Naive B cell (primary cell): ENCODE data around the gene PLPPR1. TPM values are rescaled to one million over a fixed set of nuclear protein-coding genes. Genes with fewer than 3 reads are reported as not detected.
A peak's percentile ranks its signal among the peaks of the same experiment; 100 is the strongest.
"Not testable (repeated sequence)": the region's sequence is repeated elsewhere in the genome, so short reads cannot be mapped to it uniquely, and the experiment has no call there.

ENCODE experiments used
- ATAC-seq, 2 donors: fragments of 150-1000 bp; cut with Tn5 transposase; 2 replicates each; pipeline ENCODE4 v1.10.0; 2021; ENCODE audit warnings: low read depth in 2 of 2, mild to moderate bottlenecking in 2 of 2, moderate library complexity in 2 of 2
- DNase-seq: peaks from one replicate; pipeline ENCODE4 v3.0.0; 2022
- H3K27ac Mint-ChIP-seq, 6 donors: one replicate each; pipeline ENCODE4 v1.8.0; 2020 to 2022; ENCODE audit warnings: mild to moderate bottlenecking in 6 of 6, mixed read lengths in 6 of 6, moderate library complexity in 5 of 6, inconsistent platforms in 2 of 6
- H3K27me3 Mint-ChIP-seq, 3 donors: one replicate each; pipeline ENCODE4 v1.8.0; 2021 to 2022; ENCODE audit warnings: mixed read lengths in 3 of 3, mild to moderate bottlenecking in 1 of 3
- H3K36me3 Mint-ChIP-seq, 2 donors: one replicate each; pipeline ENCODE4 v1.8.0; 2020 to 2022; ENCODE audit warnings: mixed read lengths in 2 of 2, inconsistent platforms in 1 of 2, mild to moderate bottlenecking in 1 of 2
- H3K4me1 Mint-ChIP-seq, 3 donors: one replicate each; pipeline ENCODE4 v1.8.0; 2020 to 2022; ENCODE audit warnings: mixed read lengths in 3 of 3, inconsistent platforms in 1 of 3, mild to moderate bottlenecking in 1 of 3, moderate library complexity in 1 of 3
- H3K4me3 Mint-ChIP-seq, 8 donors: one replicate each; pipeline ENCODE4 v1.8.0; 2020 to 2022; ENCODE audit warnings: mild to moderate bottlenecking in 8 of 8, mixed read lengths in 8 of 8, moderate library complexity in 8 of 8, inconsistent platforms in 2 of 8
- H3K9me3 Mint-ChIP-seq, 7 donors: one replicate each; pipeline ENCODE4 v1.8.0; 2020 to 2022; ENCODE audit warnings: mixed read lengths in 7 of 7, mild to moderate bottlenecking in 5 of 7, inconsistent platforms in 2 of 7, moderate library complexity in 1 of 7
- polyA plus RNA-seq, 6 donors: library from polyadenylated mRNA; unstranded; fragments of 300-500 nt; fragmentation: Illumina TruSeq; gene quantifications; one replicate each; pipeline ENCODE4 v1.2.3, GENCODE V29; 2021; ENCODE audit warnings: low read depth in 6 of 6

Gene PLPPR1
- polyA plus RNA-seq, 6 donors from 2014 or later = not detected

GRCh38 chr9:101264727-101265126 lies 236.2 kb downstream of the PLPPR1 start:
- H3K36me3 Mint-ChIP-seq = no peaks in the 10 kb centered on the region

GRCh38 chr9:101265261-101265660 lies 236.7 kb downstream of the PLPPR1 start:
- no peak for DNase-seq
- peaks cover 0 to 16% (median 4%) of the 10 kb centered on the region in 7 donors for H3K9me3 Mint-ChIP-seq
- no peak for ATAC-seq
- H3K27me3 Mint-ChIP-seq = peaks cover 9 to 26% (median 12%) of the 10 kb centered on the region in 3 donors
- H3K36me3 Mint-ChIP-seq = no peaks in the 10 kb centered on the region
- peaks cover 5 to 6% (median 5%) of the 10 kb centered on the region in 3 donors for H3K4me1 Mint-ChIP-seq
- H3K4me3 Mint-ChIP-seq = no peak overlapping the region
- H3K27ac Mint-ChIP-seq = no peak overlapping the region

More at GRCh38 chr9:101264727-101265126, 236.2 kb downstream of the PLPPR1 start:
- Mint-ChIP-seq H3K27me3 (peaks cover 4 to 26% (median 7%) of the 10 kb centered on the region in 3 donors), H3K27ac (no peak overlapping the region), H3K9me3 (peaks cover 0 to 16% (median 4%) of the 10 kb centered on the region in 7 donors), H3K4me1 (peaks cover 5 to 6% (median 5%) of the 10 kb centered on the region in 3 donors), H3K4me3 (no peak overlapping the region)
- DNase-seq = no peak
- ATAC-seq = no peak

- ATAC-seq (no peak), DNase-seq (no peak)
- peaks cover 0 to 10% (median 4%) of the 10 kb centered on the region in 7 donors for H3K9me3 Mint-ChIP-seq
- no peaks in the 10 kb centered on the region for H3K36me3 Mint-ChIP-seq
- H3K27ac Mint-ChIP-seq = no peak overlapping the region
- no peak overlapping the region for H3K4me3 Mint-ChIP-seq
- peaks cover 5 to 6% (median 5%) of the 10 kb centered on the region in 3 donors for H3K4me1 Mint-ChIP-seq
- peaks cover 9 to 24% (median 19%) of the 10 kb centered on the region in 3 donors for H3K27me3 Mint-ChIP-seq
Observed at GRCh38 chr9:101268426-101268825, 239.9 kb downstream of the PLPPR1 start.

GRCh38 chr9:101269591-101270283 lies 241.2 kb downstream of the PLPPR1 start:
- Mint-ChIP-seq H3K36me3 (no peaks in the 10 kb centered on the region), H3K4me3 (no peak overlapping the region), H3K9me3 (peaks cover 0 to 4% (median 0%) of the 10 kb centered on the region in 7 donors), H3K27ac (no peak overlapping the region), H3K4me1 (peaks cover 6 to 8% (median 8%) of the 10 kb centered on the region in 3 donors), H3K27me3 (peaks cover 8 to 24% (median 9%) of the 10 kb centered on the region in 3 donors)
- DNase-seq = no peak
- no peak for ATAC-seq

GRCh38 chr9:101270302-101270701 lies 241.8 kb downstream of the PLPPR1 start:
- no peak overlapping the region for H3K4me3 Mint-ChIP-seq
- no peaks in the 10 kb centered on the region for H3K36me3 Mint-ChIP-seq

GRCh38 chr9:101271102-101271501 lies 242.6 kb downstream of the PLPPR1 start:
- no peak for DNase-seq
- Mint-ChIP-seq H3K4me1 (peaks cover 12 to 18% (median 14%) of the 10 kb centered on the region in 3 donors), H3K27ac (peak overlapping the region in 1 of 6 donors; percentile 76)

More at GRCh38 chr9:101270302-101270701, 241.8 kb downstream of the PLPPR1 start:
- no peak for DNase-seq
- Mint-ChIP-seq H3K4me1 (peaks cover 11 to 14% (median 14%) of the 10 kb centered on the region in 3 donors), H3K27me3 (peaks cover 8 to 24% (median 9%) of the 10 kb centered on the region in 3 donors), H3K27ac (no peak overlapping the region), H3K9me3 (peaks cover 0 to 4% (median 0%) of the 10 kb centered on the region in 7 donors)
- no peak for ATAC-seq

GRCh38 chr9:101274971-101275768 lies 246.6 kb downstream of the PLPPR1 start:
- Mint-ChIP-seq H3K36me3 (no peaks in the 10 kb centered on the region), H3K4me3 (peak overlapping the region in 3 of 8 donors; percentile 4 to 62 (median 48)), H3K27me3 (peaks cover 26 to 40% (median 33%) of the 10 kb centered on the region in 3 donors), H3K9me3 (peaks cover 0 to 13% (median 5%) of the 10 kb centered on the region in 7 donors), H3K4me1 (peaks cover 7 to 12% (median 9%) of the 10 kb centered on the region in 3 donors), H3K27ac (peak overlapping the region in 1 of 6 donors; percentile 29)
- DNase-seq = no peak
- no peak for ATAC-seq

More at GRCh38 chr9:101271102-101271501, 242.6 kb downstream of the PLPPR1 start:
- Mint-ChIP-seq H3K27me3 (peaks cover 8 to 24% (median 9%) of the 10 kb centered on the region in 3 donors), H3K36me3 (no peaks in the 10 kb centered on the region), H3K9me3 (peaks cover 0 to 4% (median 0%) of the 10 kb centered on the region in 7 donors), H3K4me3 (peak overlapping the region in 1 of 8 donors; percentile 31)
- no peak for ATAC-seq

- Mint-ChIP-seq H3K4me3 (no peak overlapping the region), H3K27me3 (peaks cover 28 to 44% (median 31%) of the 10 kb centered on the region in 3 donors), H3K4me1 (peaks cover 7 to 12% (median 9%) of the 10 kb centered on the region in 3 donors), H3K36me3 (no peaks in the 10 kb centered on the region), H3K27ac (no peak overlapping the region), H3K9me3 (peaks cover 0 to 13% (median 7%) of the 10 kb centered on the region in 7 donors)
- ATAC-seq = no peak
- no peak for DNase-seq
Observed at GRCh38 chr9:101275769-101276250, 247.3 kb downstream of the PLPPR1 start.

GRCh38 chr9:101291043-101291442 lies 262.5 kb downstream of the PLPPR1 start:
- not testable (repeated sequence) for H3K4me1 Mint-ChIP-seq, DNase-seq, ATAC-seq, H3K4me3 Mint-ChIP-seq, H3K36me3 Mint-ChIP-seq, H3K9me3 Mint-ChIP-seq
- Mint-ChIP-seq H3K27me3 (peaks cover 4 to 13% (median 6%) of the 10 kb centered on the region in 3 donors), H3K27ac (peak overlapping the region in 1 of 6 donors; percentile 6)

GRCh38 chr9:101299901-101300300 lies 271.4 kb downstream of the PLPPR1 start:
- H3K4me1 Mint-ChIP-seq = no peaks in the 10 kb centered on the region
- ATAC-seq (no peak), DNase-seq (no peak)
- peaks cover 0 to 6% (median 0%) of the 10 kb centered on the region in 3 donors for H3K27me3 Mint-ChIP-seq
- H3K36me3 Mint-ChIP-seq = no peaks in the 10 kb centered on the region
- H3K4me3 Mint-ChIP-seq = no peak overlapping the region
- H3K27ac Mint-ChIP-seq = no peak overlapping the region
- H3K9me3 Mint-ChIP-seq = peaks cover 0 to 3% (median 0%) of the 10 kb centered on the region in 7 donors

- H3K4me1 Mint-ChIP-seq = no peaks in the 10 kb centered on the region
- no peak for ATAC-seq
- no peaks in the 10 kb centered on the region for H3K9me3 Mint-ChIP-seq
- H3K27ac Mint-ChIP-seq = no peak overlapping the region
- no peak overlapping the region for H3K4me3 Mint-ChIP-seq
- H3K27me3 Mint-ChIP-seq = peaks cover 4 to 34% (median 22%) of the 10 kb centered on the region in 3 donors
- DNase-seq = no peak
- H3K36me3 Mint-ChIP-seq = no peaks in the 10 kb centered on the region
Observed at GRCh38 chr9:101307051-101307450, 278.5 kb downstream of the PLPPR1 start.

- Mint-ChIP-seq H3K4me1 (no peaks in the 10 kb centered on the region), H3K4me3 (no peak overlapping the region), H3K9me3 (no peaks in the 10 kb centered on the region), H3K27me3 (peaks cover 4 to 34% (median 22%) of the 10 kb centered on the region in 3 donors), H3K27ac (no peak overlapping the region), H3K36me3 (no peaks in the 10 kb centered on the region)
- ATAC-seq (no peak), DNase-seq (no peak)
Observed at GRCh38 chr9:101307524-101308213, 279.1 kb downstream of the PLPPR1 start.

- no peaks in the 10 kb centered on the region for H3K4me1 Mint-ChIP-seq
- H3K4me3 Mint-ChIP-seq = no peak overlapping the region
- peaks cover 14 to 31% (median 30%) of the 10 kb centered on the region in 3 donors for H3K27me3 Mint-ChIP-seq
- ATAC-seq (no peak), DNase-seq (no peak)
- no peak overlapping the region for H3K27ac Mint-ChIP-seq
- H3K9me3 Mint-ChIP-seq = no peaks in the 10 kb centered on the region
- H3K36me3 Mint-ChIP-seq = no peaks in the 10 kb centered on the region
Observed at GRCh38 chr9:101309139-101309538, 280.6 kb downstream of the PLPPR1 start.
